HepG2 (cell line): ENCODE data around the gene TMEM178A.

Experiments
- BRF2 ChIP-seq: sonication (generic); formaldehyde crosslinking; IDR thresholded peaks from 2 replicates; pipeline ENCODE4 v1.8.1; 2022; ENCODE audit warnings: mild to moderate bottlenecking, missing genetic modification reagents
- CENPBD1 ChIP-seq: sonication (generic); formaldehyde crosslinking; IDR thresholded peaks from 2 replicates; pipeline ENCODE4 v1.8.0; 2022; ENCODE audit warnings: missing genetic modification reagents, low read depth, mild to moderate bottlenecking, borderline replicate concordance
- FOXP1 ChIP-seq, 2 experiments: fragments of 450-650 bp in 1 of 2; IDR thresholded peaks; 2 replicates each; pipeline ENCODE4 v1.6.1; 2017 to 2018; ENCODE audit warnings: antibody characterized with exemption in 1 of 2
- JUN ChIP-seq: sonication (generic); formaldehyde crosslinking; IDR thresholded peaks from 2 replicates; pipeline ENCODE4 v1.4.0; 2020; ENCODE audit warnings: mild to moderate bottlenecking, missing genetic modification reagents
- MAFG ChIP-seq: sonication (generic); formaldehyde crosslinking; IDR thresholded peaks from 2 replicates; pipeline ENCODE4 v1.5.1; 2020; ENCODE audit warnings: mild to moderate bottlenecking, missing genetic modification reagents
- MXD4 ChIP-seq: IDR thresholded peaks from 2 replicates; pipeline ENCODE4 v1.6.1; 2016; ENCODE audit warnings: mild to moderate bottlenecking, missing biosample characterization, missing genetic modification reagents
- NBN ChIP-seq: fragments of 450-650 bp; conservative IDR thresholded peaks from 2 replicates; pipeline ENCODE4 v1.6.1; 2017
- PHF8 ChIP-seq: sonication (generic); formaldehyde crosslinking; IDR thresholded peaks from 2 replicates; pipeline ENCODE4 v1.5.0; 2020; ENCODE audit warnings: missing genetic modification reagents
- RAD21 ChIP-seq: fragments of 450-650 bp; formaldehyde crosslinking; IDR thresholded peaks from 2 replicates; pipeline ENCODE4 v1.5.0; 2020; ENCODE audit warnings: mild to moderate bottlenecking
- SETDB1 ChIP-seq: sonication (generic); formaldehyde crosslinking; IDR thresholded peaks from 2 replicates; pipeline ENCODE4 v1.5.1; 2020; ENCODE audit warnings: missing genetic modification reagents, mild to moderate bottlenecking, borderline replicate concordance
- ZNF3 ChIP-seq: IDR thresholded peaks from 2 replicates; pipeline ENCODE4 v1.7.0; 2017; ENCODE audit warnings: inconsistent platforms

DNA sequence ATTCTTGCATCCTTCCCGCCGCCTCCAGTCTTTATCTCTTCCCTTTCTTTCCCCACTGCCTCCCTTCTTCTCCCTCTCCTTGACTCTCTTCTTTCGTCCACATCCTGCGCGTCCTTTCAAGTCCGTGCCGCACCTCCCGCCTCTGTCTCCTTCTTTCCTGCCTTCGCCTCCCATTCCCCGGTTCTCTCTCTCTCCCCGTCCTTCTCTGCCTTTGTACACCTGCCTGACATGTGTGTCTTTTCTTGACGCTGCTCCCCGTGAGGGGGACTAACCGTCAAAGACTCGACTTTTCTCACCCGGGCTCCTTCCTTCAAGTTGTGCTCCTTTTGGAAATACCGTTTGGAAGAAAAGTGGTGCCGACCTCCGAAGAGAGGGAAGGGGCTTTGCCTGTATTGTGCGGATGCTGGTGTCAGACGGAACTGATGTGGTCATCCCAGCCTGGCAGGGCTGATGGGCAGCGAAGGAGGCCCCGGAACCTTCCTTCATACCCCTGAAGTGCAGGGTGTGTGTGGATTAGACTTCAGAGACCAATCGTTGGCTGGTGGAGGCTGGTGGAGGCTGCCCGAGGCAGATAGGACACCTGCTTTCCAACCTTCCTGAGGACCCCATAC, 879 bp downstream of the TMEM178A start:
- TF ChIP-seq MAFG (CRISPR knock-in tag): no peak
- TF ChIP-seq NBN: no peak
- no peak for TF ChIP-seq SETDB1 (CRISPR knock-in tag)
- TF ChIP-seq MXD4 (CRISPR knock-in tag): no peak
- no peak for TF ChIP-seq ZNF3 (CRISPR knock-in tag)
- no peak for TF ChIP-seq JUN (CRISPR knock-in tag)
- no peak for TF ChIP-seq CENPBD1 (CRISPR knock-in tag)
- TF ChIP-seq FOXP1 (IDR thresholded peaks at IDR 0.05): no peak
- TF ChIP-seq FOXP1 (CRISPR knock-in tag; IDR thresholded peaks at IDR 0.05): no peak
- TF ChIP-seq RAD21: no peak
- no peak for TF ChIP-seq BRF2
- no peak for TF ChIP-seq PHF8 (CRISPR knock-in tag)
